Small intestine (tissue), 7 donors: ENCODE results near the gene CCDC194. TPM values are rescaled to one million over a fixed set of nuclear protein-coding genes. Genes with fewer than 3 reads are reported as not detected.

ENCODE experiments used
- DNase-seq, 2 donors: peaks; one replicate each; pipeline versions ENCODE4 v3.0.0 to v3.0.0-alpha.2; 2013
- FAIRE-seq: peaks from 2 replicates; lab custom pipeline; 2012; peaks lifted over from hg19 to GRCh38; lab: Jason Lieb, UNC
- H3K27ac ChIP-seq, 3 donors: one replicate each; pipeline ENCODE4 v1.5.1; 2013; ENCODE audit warnings: low read length in 2 of 3, mild to moderate bottlenecking in 2 of 3, control low read depth in 1 of 3, inconsistent platforms in 1 of 3, low read depth in 1 of 3, moderate library complexity in 1 of 3
- H3K27me3 ChIP-seq, 3 donors: one replicate each; pipeline ENCODE4 v1.6.1; 2013; ENCODE audit warnings: low read length in 3 of 3, inconsistent platforms in 1 of 3; ENCODE audit not compliant: control insufficient read depth in 3 of 3, insufficient read depth in 3 of 3
- H3K36me3 ChIP-seq, 3 donors: one replicate each; pipeline ENCODE4 v1.6.1; 2013; ENCODE audit warnings: low read length in 3 of 3, inconsistent platforms in 1 of 3, low read depth in 1 of 3, mild to moderate bottlenecking in 1 of 3, moderate library complexity in 1 of 3; ENCODE audit not compliant: control insufficient read depth in 3 of 3, insufficient read depth in 2 of 3
- H3K4me1 ChIP-seq, 3 donors: one replicate each; pipeline ENCODE4 v1.6.1; 2013; ENCODE audit warnings: low read length in 2 of 3, inconsistent platforms in 1 of 3, low read depth in 1 of 3, mild to moderate bottlenecking in 1 of 3, moderate library complexity in 1 of 3; ENCODE audit not compliant: control insufficient read depth in 3 of 3, insufficient read depth in 2 of 3
- H3K4me3 ChIP-seq, 3 donors: one replicate each; pipeline ENCODE4 v1.5.1; 2013; ENCODE audit warnings: low read length in 3 of 3, control low read depth in 1 of 3, inconsistent platforms in 1 of 3, low read depth in 1 of 3, mild to moderate bottlenecking in 1 of 3, moderate library complexity in 1 of 3
- H3K9me3 ChIP-seq, 2 donors: one replicate each; pipeline ENCODE4 v1.6.1; 2013; ENCODE audit warnings: low read depth in 1 of 2, low read length in 1 of 2; ENCODE audit not compliant: control insufficient read depth in 2 of 2, insufficient read depth in 1 of 2
- WGBS, 3 donors: extraction: QIAGEN DNeasy Blood & Tissue Kit; methylation state at CpG; one replicate each; pipeline ENCODE4 v1.1.7; 2013; 5-methylcytosine and 5-hydroxymethylcytosine counted together
- polyA plus RNA-seq, 4 donors: library from polyadenylated mRNA; stranded (reverse) in 3 of 4; unstranded in 1 of 4; fragments of 200-250 nt in 3 of 4; fragments of 120-200 nt in 1 of 4; gene quantifications; one replicate each; pipeline versions ENCODE4 v1.2.1 to v1.2.3, GENCODE V29; 2013
- donor health status: healthy with polysubstance abuse.
- donor health status: control.
- donor health status: control.
- donor health status: Bipolar disorder and iron deficiency.
- donor health status: healthy.

Gene CCDC194
- polyA plus RNA-seq, 4 donors, result 0.07 to 0.24 TPM; not detected in 2

GRCh38 chr19:17357078-17357666 is 36.8 kb downstream of the CCDC194 start:
- FAIRE-seq (no peak), DNase-seq (no peak)
- Histone ChIP-seq H3K27me3 (no peaks in the 10 kb centered on the region), H3K9me3 (no peaks in the 10 kb centered on the region), H3K27ac (no peak overlapping the region), H3K4me1 (no peaks in the 10 kb centered on the region), H3K36me3 (no peaks in the 10 kb centered on the region), H3K4me3 (no peak overlapping the region)
- 76 to 86% (median 79%) methylated on average over 7 of the region's 7 CpGs for WGBS, 3 donors

- Histone ChIP-seq H3K9me3 (no peaks in the 10 kb centered on the region), H3K36me3 (no peaks in the 10 kb centered on the region)
- DNase-seq, result no peak
Observed at GRCh38 chr19:17353386-17353785, 40.6 kb downstream of the CCDC194 start.

GRCh38 chr19:17352608-17353280 is 41.3 kb downstream of the CCDC194 start:
- WGBS, 3 donors, result 34 to 42% (median 37%) methylated on average over 14 of the region's 14 CpGs
- Histone ChIP-seq H3K36me3 (no peaks in the 10 kb centered on the region), H3K9me3 (no peaks in the 10 kb centered on the region), H3K27ac (no peak overlapping the region), H3K27me3 (peaks cover 0 to 12% (median 0%) of the 10 kb centered on the region in 3 donors), H3K4me1 (no peaks in the 10 kb centered on the region), H3K4me3 (no peak overlapping the region)
- DNase-seq (no peak), FAIRE-seq (no peak)

More at GRCh38 chr19:17353386-17353785, 40.6 kb downstream of the CCDC194 start:
- no peaks in the 10 kb centered on the region for H3K4me1 ChIP-seq
- 67 to 77% (median 69%) methylated on average over 8 of the region's 8 CpGs for WGBS, 3 donors
- H3K27ac ChIP-seq, result no peak overlapping the region
- FAIRE-seq, result no peak
- H3K27me3 ChIP-seq, result peaks cover 0 to 9% (median 0%) of the 10 kb centered on the region in 3 donors
- no peak overlapping the region for H3K4me3 ChIP-seq

GRCh38 chr19:17351815-17352435 is 42.1 kb downstream of the CCDC194 start:
- no peaks in the 10 kb centered on the region for H3K9me3 ChIP-seq
- no peak overlapping the region for H3K27ac ChIP-seq
- no peak for FAIRE-seq
- H3K4me3 ChIP-seq, result no peak overlapping the region
- peaks cover 0 to 2% (median 0%) of the 10 kb centered on the region in 3 donors for H3K4me1 ChIP-seq
- peaks cover 0 to 12% (median 0%) of the 10 kb centered on the region in 3 donors for H3K27me3 ChIP-seq
- no peak for DNase-seq
- WGBS, 3 donors, result 89 to 93% (median 90%) methylated on average over 39 to 45 of the region's 45 CpGs
- H3K36me3 ChIP-seq, result no peaks in the 10 kb centered on the region

- H3K9me3 ChIP-seq, result no peaks in the 10 kb centered on the region
- H3K4me3 ChIP-seq, result no peak overlapping the region
- H3K27ac ChIP-seq, result peak overlapping the region in 1 of 3 donors; percentile 76
- H3K27me3 ChIP-seq, result peaks cover 0 to 12% (median 0%) of the 10 kb centered on the region in 3 donors
- WGBS, 3 donors, result 6 to 22% (median 8%) methylated on average over 12 of the region's 12 CpGs
- no peaks in the 10 kb centered on the region for H3K36me3 ChIP-seq
- DNase-seq, result peak in 1 of 2 donors; percentile 38
- peaks cover 0 to 2% (median 0%) of the 10 kb centered on the region in 3 donors for H3K4me1 ChIP-seq
- no peak for FAIRE-seq
Observed at GRCh38 chr19:17348700-17349099, 45.3 kb downstream of the CCDC194 start.

GRCh38 chr19:17347877-17348276 is 46.1 kb downstream of the CCDC194 start:
- FAIRE-seq (no peak), DNase-seq (no peak)
- H3K4me3 ChIP-seq, result no peak overlapping the region
- WGBS, 3 donors, result 58 to 63% (median 59%) methylated on average over 2 of the region's 2 CpGs
- peak overlapping the region in 1 of 3 donors; percentile 52 for H3K27ac ChIP-seq
- H3K4me1 ChIP-seq, result peaks cover 0 to 2% (median 0%) of the 10 kb centered on the region in 3 donors
- no peaks in the 10 kb centered on the region for H3K36me3 ChIP-seq
- H3K9me3 ChIP-seq, result no peaks in the 10 kb centered on the region
- peaks cover 0 to 12% (median 0%) of the 10 kb centered on the region in 3 donors for H3K27me3 ChIP-seq

GRCh38 chr19:17347361-17347760 is 46.6 kb downstream of the CCDC194 start:
- H3K4me1 ChIP-seq, result peaks cover 0 to 2% (median 0%) of the 10 kb centered on the region in 3 donors
- peak overlapping the region in 1 of 3 donors; percentile 69 for H3K27ac ChIP-seq
- H3K9me3 ChIP-seq, result no peaks in the 10 kb centered on the region
- FAIRE-seq (no peak), DNase-seq (no peak)
- H3K4me3 ChIP-seq, result no peak overlapping the region
- H3K27me3 ChIP-seq, result peaks cover 0 to 12% (median 0%) of the 10 kb centered on the region in 3 donors
- whole genome bisulfite sequencing, 3 donors, result 26 to 45% (median 37%) methylated on average over 6 of the region's 6 CpGs
- H3K36me3 ChIP-seq, result no peaks in the 10 kb centered on the region

- DNase-seq, result peak; percentile 60 to 79
- Histone ChIP-seq H3K9me3 (no peaks in the 10 kb centered on the region), H3K4me3 (no peak overlapping the region), H3K27me3 (peaks cover 0 to 12% (median 0%) of the 10 kb centered on the region in 3 donors), H3K36me3 (peaks cover 0 to 6% (median 0%) of the 10 kb centered on the region in 3 donors), H3K4me1 (peaks cover 0 to 2% (median 0%) of the 10 kb centered on the region in 3 donors), H3K27ac (peak overlapping the region in 1 of 3 donors; percentile 27)
- WGBS, 3 donors, result 14 to 16% (median 15%) methylated on average over 24 of the region's 24 CpGs
- FAIRE-seq, result no peak
Observed at GRCh38 chr19:17346109-17346671, 47.8 kb downstream of the CCDC194 start.
